Mammary epithelial cell (primary cell): ENCODE measurements around the gene PDCL2.
"Not testable (repeated sequence)": the region's sequence is repeated elsewhere in the genome, so short reads cannot be mapped to it uniquely, and the experiment has no call there.

Experiments used
- EZH2 ChIP-seq: IDR thresholded peaks from 2 replicates; pipeline ENCODE4 v1.6.1; 2012; ENCODE audit warnings: low read length, inconsistent platforms, borderline replicate concordance
- TF ChIP-seq, protein P1 (sequence below), 2 donors: IDR thresholded peaks in 1 of 2; conservative IDR thresholded peaks in 1 of 2; 2 replicates each; pipeline ENCODE4 v1.5.1; 2011 to 2012; ENCODE audit warnings: inconsistent platforms in 2 of 2, low read length in 2 of 2, mild to moderate bottlenecking in 2 of 2, control low read depth in 1 of 2, low read depth in 1 of 2; ENCODE audit not compliant: insufficient read depth in 1 of 2; ENCODE audit errors: extremely low read depth in 1 of 2

DNA sequence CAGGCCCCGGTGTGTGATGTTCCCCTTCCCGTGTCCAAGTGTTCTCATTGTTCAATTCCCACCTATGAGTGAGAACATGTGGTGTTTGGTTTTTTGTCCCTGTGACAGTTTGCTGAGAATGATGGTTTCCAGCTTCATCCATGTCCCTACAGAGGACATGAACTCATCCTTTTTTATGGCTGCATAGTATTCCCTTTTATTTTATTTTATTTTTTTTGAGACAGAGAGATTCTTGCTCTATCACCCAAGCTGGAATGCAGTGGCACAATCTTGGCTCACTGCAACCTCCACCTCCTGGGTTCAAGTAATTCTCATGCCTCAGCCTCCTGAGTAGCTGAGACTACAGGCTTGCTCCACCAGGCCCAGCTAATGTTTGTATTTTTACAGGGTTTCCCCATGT lies 9.3 kb downstream of the PDCL2 start:
- TF ChIP-seq, protein P1, sequence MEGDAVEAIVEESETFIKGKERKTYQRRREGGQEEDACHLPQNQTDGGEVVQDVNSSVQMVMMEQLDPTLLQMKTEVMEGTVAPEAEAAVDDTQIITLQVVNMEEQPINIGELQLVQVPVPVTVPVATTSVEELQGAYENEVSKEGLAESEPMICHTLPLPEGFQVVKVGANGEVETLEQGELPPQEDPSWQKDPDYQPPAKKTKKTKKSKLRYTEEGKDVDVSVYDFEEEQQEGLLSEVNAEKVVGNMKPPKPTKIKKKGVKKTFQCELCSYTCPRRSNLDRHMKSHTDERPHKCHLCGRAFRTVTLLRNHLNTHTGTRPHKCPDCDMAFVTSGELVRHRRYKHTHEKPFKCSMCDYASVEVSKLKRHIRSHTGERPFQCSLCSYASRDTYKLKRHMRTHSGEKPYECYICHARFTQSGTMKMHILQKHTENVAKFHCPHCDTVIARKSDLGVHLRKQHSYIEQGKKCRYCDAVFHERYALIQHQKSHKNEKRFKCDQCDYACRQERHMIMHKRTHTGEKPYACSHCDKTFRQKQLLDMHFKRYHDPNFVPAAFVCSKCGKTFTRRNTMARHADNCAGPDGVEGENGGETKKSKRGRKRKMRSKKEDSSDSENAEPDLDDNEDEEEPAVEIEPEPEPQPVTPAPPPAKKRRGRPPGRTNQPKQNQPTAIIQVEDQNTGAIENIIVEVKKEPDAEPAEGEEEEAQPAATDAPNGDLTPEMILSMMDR (conservative IDR thresholded peaks at IDR 0.05 in 1 of 2, IDR thresholded peaks at IDR 0.05 in 1 of 2; ENCODE audit: extremely low read depth in 1 of 2, insufficient read depth in 1 of 2, low read depth in 1 of 2, low read length in 2 of 2): not testable (repeated sequence)
- TF ChIP-seq EZH2: not testable (repeated sequence)
